ENCODE measurements around the gene CHTF18.
"Not testable (repeated sequence)": the region's sequence is repeated elsewhere in the genome, so short reads cannot be mapped to it uniquely, and the experiment has no call there.

Gene CHTF18

DNA sequence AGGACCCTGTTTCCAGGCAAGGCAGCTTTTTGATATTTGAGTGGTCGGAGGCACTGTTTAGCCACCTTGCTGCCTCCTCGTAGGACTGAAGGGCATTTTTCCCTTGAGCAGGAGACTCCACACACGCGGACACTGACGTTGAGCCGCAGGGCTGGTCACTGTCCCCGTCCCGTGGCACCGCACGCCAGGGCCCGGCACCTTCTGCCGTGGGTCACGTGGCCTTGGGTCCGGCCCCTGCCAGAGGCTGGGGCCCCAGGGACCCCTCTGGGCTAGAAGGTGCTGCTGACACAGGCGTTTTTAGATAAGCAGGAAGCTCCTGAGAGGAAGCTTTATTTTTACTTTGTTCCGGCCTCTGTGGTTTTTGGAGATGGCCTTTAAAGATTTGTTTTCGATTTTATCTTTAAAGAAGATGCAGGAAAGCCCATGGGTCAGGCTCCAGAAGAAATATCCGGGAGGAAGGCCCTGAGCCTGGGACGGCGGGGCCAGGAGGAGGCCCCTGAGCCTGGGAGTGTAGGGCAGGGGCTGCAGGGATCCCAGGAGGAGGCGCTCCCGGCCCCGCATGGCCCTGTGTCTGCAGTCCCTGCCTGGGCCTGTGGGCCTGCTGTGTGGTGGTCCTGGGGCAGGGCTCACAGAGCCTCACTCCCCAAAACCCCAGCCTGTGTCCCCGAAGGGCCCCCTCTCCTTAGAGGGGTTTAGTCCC lies 42.6 kb downstream of the CHTF18 start:
- DNase-seq (ENCODE audit: low read depth): no peak

DNA sequence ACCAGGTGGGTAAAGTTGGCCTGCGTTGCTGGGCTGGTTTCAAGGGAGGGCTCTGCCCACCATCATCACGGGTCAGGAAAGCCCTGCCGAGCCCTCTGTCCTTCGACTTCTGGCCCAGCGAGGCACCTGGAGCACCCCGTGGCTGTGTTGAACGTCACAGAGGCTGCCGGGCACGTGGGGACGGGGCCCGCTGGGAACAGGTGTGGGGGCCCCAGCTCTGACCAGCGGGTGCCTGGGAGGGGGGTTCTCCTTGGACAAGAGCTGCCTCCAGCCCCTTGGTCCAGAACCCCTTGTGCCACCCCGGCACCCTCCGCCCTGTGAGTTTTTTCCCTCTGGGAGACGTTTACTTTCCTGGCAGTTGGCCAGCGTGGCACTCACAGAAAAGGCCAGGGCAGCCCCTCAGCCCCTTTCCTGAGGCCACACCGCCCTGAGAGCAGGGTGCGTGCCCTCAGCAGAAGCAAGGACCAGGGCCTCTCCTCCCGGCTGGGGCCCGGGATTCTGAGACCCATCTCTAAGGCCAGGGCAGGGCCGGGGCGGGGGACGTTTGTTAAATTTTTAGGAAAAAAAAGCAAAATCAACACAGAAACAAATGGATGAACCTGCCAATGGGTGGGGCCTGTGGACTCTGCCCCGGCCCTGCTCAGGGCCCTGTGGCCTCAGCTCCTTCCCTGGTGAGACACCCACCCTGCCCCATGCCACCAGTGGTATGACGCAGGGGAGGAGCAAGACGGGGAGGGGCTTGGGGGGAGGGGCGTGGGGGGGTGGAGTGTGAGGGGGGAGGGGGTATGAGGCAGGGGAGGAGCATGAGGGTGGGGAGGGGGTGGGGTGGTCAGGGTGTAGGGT lies 43.4 kb downstream of the CHTF18 start:
- DNase-seq (ENCODE audit: low read depth): no peak

DNA sequence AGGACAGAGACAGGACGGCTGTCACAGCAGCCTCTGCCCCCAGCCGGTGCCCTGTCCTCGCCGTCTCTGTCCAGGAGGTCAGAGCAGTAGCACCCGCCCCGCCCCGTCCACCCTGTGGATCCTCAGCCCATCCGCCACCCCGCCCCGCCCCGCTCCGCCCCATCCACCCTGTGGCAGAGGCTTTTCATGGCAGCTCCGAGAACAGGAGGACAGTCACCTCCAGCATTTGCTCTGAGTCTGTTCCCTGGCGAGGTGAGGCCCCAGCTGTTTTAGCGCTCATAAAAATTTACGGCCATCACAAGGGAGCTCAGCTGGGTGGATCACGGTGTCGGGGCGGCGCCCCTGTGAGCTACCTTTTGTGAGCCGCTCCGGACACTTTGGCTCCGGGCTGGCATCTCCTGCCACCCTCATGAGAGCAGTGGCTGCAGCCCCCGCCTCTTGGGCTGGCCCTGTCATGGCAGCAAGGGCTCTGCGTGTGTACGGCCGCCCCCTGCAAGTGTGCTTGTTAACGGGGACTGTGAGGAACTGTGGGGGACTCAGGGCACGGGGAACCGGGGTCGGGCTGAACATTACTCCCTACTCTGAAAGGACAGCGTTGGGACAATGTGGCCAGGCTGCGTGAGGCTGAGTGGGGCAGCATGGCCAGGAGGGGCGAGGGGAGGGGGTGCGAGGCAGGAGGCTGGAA lies 44.4 kb downstream of the CHTF18 start:
- DNase-seq (ENCODE audit: low read depth): no peak

DNA sequence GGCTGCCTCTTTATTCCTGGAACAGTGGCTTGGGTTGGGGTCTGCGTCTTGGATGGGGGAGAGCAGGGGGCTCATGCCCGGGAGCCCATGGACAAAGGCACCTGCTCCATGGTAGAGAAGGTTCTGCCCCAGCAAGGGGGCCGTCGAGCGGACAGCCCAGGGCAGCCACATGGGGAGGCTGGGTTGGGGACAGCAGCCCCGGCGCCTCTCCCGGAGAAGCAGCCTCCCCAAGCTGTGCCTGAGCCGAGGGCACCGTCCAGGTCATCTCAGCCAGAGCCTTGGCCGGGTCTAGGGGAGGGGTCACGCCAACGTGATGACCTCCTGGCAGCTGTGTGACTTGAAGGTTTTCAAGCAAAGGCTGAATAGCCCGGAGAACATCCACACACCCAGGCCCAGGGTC lies 45.0 kb downstream of the CHTF18 start:
- no peak for DNase-seq (ENCODE audit: low read depth)

DNA sequence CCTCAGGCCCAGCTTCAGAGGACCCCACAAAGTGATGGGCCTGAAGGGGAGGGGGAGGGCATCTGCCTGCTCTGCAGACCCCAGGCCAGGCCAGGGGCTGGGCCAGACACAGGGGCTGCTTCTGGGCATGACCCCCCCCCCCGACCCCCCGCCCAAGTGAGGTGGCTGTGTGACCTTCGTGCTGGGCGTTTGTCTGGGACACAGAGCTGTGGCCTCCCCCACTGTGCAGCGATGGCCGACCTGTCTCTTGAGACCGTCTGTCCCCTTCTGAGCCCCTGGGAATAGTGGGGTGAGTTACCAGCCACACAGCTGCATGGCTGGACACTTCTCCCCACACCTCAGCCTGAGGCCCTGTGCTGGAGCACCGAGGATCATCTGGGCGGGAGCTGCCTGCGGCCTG lies 47.0 kb downstream of the CHTF18 start:
- DNase-seq (ENCODE audit: low read depth): no peak

DNA sequence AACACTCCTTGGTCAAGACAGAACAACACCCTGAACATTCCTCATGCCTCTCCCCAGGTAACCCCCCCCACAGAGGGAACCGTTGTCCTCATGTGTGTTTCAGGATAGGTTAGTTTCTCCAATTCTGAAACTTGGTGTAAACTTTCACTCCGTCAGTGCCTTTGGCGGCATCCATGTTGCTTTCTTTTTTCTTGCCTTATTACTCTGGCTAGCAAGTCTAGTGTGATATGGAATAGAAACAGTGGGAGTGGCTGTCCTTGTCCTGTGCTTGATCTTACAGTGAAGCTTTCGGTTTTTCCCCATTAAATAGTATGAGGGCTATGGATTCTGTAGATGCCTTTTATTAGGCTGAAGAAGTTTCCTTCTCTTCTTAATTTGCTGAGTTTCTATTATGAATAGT lies 47.8 kb downstream of the CHTF18 start:
- DNase-seq (ENCODE audit: low read depth): no peak

DNA sequence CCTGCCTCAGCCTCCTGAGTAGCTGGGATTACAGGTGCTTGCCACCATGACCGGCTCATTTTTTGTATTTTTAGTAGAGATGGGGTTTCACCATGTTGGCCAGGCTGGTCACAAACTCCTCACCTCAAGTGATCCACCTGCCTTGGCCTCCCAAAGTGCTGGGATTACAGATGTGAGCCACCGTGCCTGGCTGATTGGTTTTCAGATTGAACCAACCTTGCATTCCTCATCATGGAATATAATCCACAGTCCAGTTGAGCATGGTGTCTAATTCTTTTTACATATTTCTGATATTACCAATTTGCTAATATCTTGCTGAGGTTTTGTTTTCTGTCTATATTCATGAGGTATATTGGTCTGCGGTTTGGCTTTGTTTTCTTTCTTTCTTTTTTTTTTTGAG lies 48.4 kb downstream of the CHTF18 start:
- not testable (repeated sequence) for DNase-seq (ENCODE audit: low read depth)

DNA sequence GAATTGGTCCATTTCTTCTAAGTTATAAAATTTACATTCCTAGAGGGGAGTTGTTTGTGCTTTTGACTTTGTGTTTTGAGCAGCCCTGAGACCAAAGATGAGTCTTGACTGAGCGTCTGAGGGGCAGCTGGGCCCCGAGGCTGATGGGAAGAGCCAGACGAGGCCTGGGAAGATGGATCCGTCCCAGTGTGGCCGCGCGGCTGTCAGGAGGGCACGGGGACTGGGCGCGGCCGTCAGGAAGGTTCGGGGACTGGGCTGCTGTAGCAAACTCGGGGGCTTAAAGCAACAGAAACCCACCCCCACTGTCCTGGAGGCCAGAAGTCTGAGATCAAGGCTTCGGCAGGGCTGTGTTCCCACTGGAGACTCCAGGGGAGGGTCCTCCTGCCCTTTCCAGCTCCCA lies 50.3 kb downstream of the CHTF18 start:
- DNase-seq (ENCODE audit: low read depth): no peak

DNA sequence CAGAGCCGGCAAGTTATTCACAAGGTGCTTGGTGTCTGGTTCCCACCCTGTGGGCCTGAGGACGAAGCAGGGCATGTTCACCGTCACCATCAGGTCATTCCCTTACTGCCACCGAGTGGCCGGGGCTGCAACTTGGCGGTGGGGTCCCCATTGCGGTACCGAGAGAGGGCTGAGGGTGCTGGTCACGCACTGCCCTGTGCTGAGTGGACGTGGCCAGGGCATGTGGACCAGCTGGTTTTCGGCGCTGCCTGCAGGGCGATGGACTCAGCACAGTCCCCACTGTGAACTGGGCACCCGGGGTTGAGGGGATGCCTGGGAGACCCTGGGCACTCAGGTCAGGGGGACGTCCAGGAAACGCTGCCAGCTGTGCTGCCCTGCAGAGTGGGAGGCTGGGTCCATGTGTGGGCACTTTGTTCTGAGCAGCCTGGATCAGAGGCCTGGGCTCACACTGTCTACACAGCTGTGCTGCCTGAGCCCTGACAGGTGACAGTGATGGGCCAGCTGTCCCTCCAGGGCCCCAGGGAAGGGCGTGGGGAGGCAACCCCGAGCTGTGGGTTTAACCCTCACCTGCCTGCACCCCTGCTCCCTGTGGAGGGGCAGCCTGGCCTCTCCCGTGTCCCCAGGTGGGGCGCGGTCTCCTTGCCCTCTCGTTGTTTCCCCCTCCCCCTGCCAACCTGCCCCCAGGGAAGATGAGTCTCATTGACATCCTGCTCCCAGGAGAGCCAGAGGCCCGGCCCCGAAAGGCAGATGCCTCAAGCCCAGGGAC lies 51.4 kb downstream of the CHTF18 start:
- DNase-seq (ENCODE audit: low read depth): no peak

DNA sequence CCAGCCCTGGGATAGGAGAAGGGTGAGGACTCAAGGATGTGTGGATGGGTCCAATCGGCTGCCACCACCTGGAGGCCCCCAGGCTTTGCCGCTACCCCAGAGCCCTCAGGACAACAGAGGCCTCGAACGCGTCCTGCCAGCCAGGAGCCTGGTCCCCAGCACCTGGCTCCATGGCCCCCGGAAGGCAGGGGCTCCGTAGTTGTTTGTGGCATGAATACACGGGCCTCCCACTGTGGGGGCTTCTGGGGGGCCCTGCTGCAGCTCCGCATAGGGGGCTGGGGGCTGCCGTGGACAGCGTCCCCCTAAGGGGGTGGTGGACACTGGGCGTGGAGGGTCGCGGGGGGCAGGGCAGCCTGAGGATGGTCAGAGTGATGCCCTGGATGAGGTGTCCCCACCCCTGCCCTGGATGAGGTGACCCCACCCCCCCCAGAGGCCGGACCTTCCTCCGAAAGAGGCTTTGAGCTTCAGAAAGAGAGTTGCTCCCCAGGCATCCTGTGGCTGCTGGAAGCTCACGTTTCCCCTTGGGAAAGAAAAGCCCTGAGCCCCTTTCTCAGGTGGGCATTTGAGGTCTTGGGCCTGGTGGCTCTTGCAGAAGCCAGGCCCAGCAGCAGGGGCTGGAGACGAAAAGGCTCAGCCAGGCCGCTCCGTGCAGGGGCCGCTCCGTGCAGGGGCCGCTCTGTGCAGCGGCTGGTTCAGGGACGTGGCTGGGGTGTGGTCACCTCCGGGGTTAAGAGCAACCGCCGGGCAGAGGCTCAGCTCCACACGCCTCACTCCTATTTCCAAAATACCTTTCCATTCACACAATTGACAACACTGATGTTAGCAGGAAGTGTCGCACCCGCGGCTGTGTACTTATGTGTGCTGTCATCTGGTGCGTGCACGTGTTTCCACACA lies 52.4 kb downstream of the CHTF18 start:
- DNase-seq (ENCODE audit: low read depth): no peak

DNA sequence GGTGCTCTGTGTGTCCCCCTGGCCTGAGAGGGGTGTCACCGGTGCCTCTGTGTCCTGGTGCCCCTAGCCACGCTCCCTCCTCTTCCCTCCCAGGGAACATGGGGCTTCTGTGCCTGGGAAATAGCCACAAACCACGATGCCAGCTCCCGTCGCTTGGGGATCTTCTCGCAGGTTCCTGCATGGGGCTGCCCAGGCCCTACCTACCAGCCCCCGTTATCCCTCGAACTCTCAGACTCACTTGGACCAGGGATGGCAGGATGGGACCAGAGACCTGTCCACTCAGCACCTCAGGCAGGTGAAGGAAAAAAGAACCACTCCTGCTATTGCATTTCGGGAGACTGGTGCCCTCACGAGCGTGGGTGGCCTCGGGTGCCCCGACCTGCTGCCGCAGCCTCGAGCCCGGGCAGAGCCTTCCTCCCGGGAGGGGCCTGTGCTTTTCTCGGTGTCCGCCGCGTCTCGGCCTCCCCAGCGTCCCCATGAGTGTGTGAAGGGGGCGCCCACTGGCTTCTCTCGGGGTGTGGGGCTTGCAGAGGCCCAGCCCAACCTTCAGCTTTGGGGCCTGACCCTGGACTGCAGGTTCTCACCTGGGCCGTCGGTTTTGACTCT lies 53.1 kb downstream of the CHTF18 start:
- no peak for DNase-seq (ENCODE audit: low read depth)

DNA sequence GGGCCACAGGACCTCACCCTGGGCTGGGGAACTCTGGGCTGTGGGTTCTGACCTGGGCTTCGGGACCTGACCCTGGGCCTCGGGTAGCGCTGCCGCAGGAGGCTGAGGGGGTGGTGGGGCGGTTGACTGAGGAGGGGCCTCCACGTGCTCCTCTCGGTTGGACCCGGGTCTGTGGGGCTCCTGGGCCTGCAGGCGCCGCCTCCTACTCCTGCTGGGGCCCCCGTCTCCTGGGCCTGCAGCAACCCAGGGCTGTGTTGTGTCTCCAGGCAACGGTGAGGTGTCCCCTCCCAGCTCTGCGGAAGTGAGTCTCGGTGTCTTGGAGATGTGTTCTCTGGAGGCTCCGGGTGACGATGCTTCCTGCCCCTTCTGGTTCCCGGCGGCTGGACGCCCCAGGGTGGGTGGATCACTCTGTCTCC lies 53.6 kb downstream of the CHTF18 start:
- DNase-seq (ENCODE audit: low read depth): no peak

DNA sequence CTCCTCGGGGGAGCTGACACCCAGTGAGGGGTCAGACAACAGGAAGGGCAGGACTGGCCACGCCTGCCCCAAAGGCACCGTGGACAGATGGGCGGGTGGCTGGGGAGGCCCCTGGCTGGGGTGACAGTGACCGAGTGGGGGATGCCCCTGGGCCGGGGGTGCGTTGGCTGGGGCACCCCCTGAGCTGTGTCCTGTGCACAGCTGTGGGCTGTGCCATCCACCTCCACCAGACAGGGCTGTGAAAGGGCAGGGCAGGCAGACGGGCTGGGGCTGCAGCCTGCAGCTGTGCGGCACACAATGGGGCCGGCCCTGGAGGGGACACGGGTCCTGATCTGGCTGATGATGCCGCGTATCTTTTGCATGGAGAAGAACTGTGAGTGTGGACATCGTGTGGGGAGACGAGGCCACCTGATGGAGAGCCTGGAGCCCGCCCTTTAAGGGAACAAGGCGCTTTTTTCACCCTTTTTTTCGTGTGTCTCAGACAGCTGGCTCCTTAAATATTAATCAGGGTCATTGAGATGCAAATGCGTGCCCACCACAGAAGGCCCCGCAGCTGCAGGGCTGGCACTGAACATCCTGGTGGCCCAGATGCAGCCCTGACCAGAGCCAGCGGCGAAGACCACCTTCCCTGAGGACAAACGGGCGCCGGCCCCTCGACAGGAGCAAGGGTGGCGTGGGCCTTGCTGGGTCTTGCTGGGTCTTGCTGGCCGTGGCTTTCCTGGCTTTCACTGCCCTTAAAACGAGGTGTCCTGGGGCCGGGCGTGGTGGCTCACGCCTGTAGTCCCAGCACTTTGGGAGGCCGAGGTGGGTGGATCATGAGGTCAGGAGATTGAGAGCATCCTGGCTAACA lies 54.5 kb downstream of the CHTF18 start:
- DNase-seq (ENCODE audit: low read depth): no peak

DNA sequence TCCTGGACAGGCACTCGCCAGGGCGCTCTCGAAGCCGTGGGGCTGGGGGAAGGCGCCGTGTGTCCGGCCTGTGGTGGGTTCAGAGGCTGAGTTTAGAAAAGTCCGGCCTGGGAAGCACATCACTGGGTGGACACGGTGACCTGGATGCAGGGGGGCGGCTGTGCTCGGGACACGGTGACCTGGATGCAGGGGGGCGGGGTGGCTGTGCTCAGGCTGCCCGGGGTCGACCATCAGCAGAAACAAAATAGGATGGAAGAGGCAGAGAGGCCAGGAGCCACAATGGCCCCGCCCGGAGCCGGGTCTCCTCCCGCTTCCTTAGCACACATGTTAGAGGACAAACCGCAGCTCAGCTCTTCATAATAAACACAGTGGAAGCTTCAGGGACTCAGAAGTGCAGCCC lies 55.4 kb downstream of the CHTF18 start:
- DNase-seq (ENCODE audit: low read depth): no peak

DNA sequence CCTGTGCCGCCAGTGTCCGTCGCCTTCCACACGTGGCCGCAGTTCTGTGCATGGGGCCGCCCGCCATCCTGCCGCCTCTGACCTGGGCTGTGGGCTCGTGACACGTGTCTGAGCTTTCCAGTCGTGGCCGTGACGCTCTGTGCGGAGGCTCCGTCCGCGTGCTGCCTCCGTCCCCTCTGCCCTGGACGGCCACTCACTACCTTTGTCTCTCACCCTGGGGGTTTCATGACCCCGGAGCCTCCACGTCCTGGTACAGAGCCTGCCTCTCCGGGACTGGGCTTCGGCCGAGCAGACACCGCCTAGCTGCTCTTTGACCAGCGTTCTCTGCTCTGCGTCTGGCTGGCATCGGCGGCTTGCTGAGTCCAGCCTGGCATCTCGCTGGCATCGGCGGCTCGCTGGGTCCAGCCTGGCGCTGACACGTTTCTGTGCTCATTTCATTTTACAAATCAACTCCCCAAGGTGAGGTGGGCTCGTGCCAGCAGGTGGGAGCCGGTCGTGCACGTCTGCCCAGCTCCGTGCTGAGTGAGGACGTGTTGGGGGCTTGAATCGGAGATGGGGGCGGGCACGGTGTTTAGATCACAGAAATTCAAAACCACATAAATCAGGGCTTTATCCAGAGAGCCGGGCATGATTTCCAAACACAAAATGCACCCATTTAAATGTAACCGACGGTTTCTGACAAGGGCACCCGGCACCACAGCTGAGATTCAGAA lies 56.4 kb downstream of the CHTF18 start:
- no peak for DNase-seq (ENCODE audit: low read depth)

DNA sequence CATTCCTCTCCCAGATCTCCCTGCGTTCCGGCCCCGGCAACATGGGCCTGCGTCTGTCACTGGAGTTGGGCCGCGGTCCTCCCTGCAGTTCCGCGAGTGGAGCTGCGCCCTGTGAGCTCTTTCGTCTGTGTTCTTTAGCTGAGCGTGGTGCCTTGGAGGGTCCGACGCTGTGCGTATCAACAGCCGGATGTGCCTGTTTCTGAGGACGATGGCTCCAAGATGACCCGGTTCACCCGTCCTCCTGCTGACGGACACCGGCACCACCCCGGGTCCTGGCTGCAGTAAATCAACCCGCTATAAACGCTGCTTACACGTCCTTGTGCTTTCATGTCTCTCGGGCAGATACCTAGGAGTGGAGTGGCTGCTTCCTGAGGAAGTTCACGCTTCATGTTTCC lies 56.9 kb downstream of the CHTF18 start:
- DNase-seq (ENCODE audit: low read depth): no peak

DNA sequence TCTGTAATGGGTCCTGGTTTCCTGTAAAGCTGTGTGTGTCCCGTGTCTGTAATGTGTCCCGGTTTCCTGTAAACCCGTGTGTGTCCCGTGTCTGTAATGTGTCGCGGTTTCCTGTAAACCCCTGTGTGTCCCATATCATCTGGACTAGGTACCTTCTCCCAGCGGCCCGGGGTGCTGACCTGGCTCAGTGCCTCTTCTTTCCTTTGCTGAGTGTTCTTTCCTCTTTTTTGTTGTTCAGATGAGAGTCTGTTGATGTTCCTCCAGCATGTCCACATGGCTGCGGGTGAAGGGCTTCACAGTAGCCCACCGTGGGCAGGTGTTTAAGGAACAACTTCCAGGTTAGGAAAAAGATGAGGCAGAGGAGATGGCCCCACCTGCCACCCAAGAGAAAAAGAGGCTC lies 58.7 kb downstream of the CHTF18 start:
- DNase-seq (ENCODE audit: low read depth): no peak
